OCI-LY3 (cell line): ENCODE results near the gene GBA2.

Source experiments
- H2AFZ ChIP-seq: fragments of 200-600, 300-600 bp; shearing (Covaris generic); 2 replicates; pipeline ENCODE4 v1.6.0; 2014; ENCODE audit warnings: antibody characterized with exemption, low read depth, low read length
- H3K27ac ChIP-seq: fragments of 200-600, 300-600 bp; sonication (generic); 2 replicates; pipeline ENCODE4 v1.5.1; 2014; ENCODE audit warnings: mild to moderate bottlenecking, low read length, moderate library complexity, mixed read lengths
- H3K27me3 ChIP-seq: fragments of 200-600, 300-600 bp; sonication (generic); 2 replicates; pipeline ENCODE4 v1.6.1; 2014; ENCODE audit warnings: low read depth, low read length, mixed read lengths
- H3K36me3 ChIP-seq: fragments of 200-600, 300-600 bp; sonication (generic); replicated peaks from 2 replicates; pipeline ENCODE3; 2014; ENCODE audit warnings: low read depth, low read length, mixed read lengths
- H3K4me1 ChIP-seq: fragments of 300-600, 200-600 bp; sonication (generic); 2 replicates; pipeline ENCODE4 v1.6.1; 2014; ENCODE audit warnings: low read length, mixed read lengths
- H3K4me2 ChIP-seq: fragments of 200-600, 300-600 bp; sonication (generic); 2 replicates; pipeline ENCODE4 v1.6.1; 2014; ENCODE audit warnings: low read length, mixed read lengths
- H3K4me3 ChIP-seq: fragments of 300-600, 200-600 bp; sonication (generic); 2 replicates; pipeline ENCODE4 v1.5.1; 2014; ENCODE audit warnings: antibody characterized with exemption, mild to moderate bottlenecking, low read length, moderate library complexity
- H3K79me2 ChIP-seq: fragments of 300-600, 200-600 bp; shearing (Covaris generic); 2 replicates; pipeline ENCODE4 v1.6.1; 2014; ENCODE audit warnings: mild to moderate bottlenecking, low read length, mixed read lengths
- H3K9ac ChIP-seq: fragments of 300-600, 200-600 bp; shearing (Covaris generic); 2 replicates; pipeline ENCODE4 v1.6.0; 2014; ENCODE audit warnings: mild to moderate bottlenecking, low read length, moderate library complexity
- H3K9me3 ChIP-seq: fragments of 200-600, 300-600 bp; shearing (Covaris generic); 2 replicates; pipeline ENCODE4 v1.6.1; 2014; ENCODE audit warnings: low read length, mixed read lengths; ENCODE audit not compliant: insufficient read depth
- H4K20me1 ChIP-seq: fragments of 200-600, 300-600 bp; sonication (generic); 2 replicates; pipeline ENCODE4 v1.6.1; 2016; ENCODE audit warnings: low read length, mixed read lengths; ENCODE audit not compliant: insufficient read depth
- EZH2phosphoT487 ChIP-seq: fragments of 200-600 bp; shearing (Covaris generic); IDR thresholded peaks from 2 replicates; pipeline ENCODE4 v1.6.1; 2018; ENCODE audit warnings: antibody characterized with exemption, mixed run types, low read depth
- TF ChIP-seq, protein P1 (sequence below): fragments of 200-600, 300-600 bp; sonication (generic); IDR thresholded peaks from 2 replicates; pipeline ENCODE4 v1.5.1; 2014; ENCODE audit warnings: antibody characterized with exemption, low read length, low read depth

The GBA2 gene

DNA sequence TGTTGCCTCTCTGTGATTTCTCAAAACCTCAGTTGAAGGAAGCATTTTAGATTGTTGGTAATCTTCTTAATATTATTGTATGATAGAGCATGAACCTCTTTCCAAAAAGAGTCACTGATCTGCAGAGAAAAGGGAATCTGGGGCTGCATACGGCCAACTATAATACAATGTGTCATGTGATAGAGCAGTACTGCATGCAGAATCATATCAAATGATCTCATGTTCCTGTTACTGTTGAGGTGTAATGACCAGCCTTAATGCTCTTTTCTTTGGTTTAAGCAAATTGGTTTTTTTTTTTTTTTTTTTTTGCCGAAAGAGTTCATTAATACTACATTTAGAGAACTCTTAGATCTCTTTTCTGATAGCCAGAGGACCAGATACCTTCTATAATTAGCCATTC lies 18.0 kb upstream of the GBA2 start:
- no peak overlapping the region for H3K27ac ChIP-seq
- no peak overlapping the region for H3K4me2 ChIP-seq
- H4K20me1 ChIP-seq, result no peaks in the 10 kb centered on the region
- H3K36me3 ChIP-seq, result no peaks in the 10 kb centered on the region
- no peak overlapping the region for H2AFZ ChIP-seq
- TF ChIP-seq, protein P1, sequence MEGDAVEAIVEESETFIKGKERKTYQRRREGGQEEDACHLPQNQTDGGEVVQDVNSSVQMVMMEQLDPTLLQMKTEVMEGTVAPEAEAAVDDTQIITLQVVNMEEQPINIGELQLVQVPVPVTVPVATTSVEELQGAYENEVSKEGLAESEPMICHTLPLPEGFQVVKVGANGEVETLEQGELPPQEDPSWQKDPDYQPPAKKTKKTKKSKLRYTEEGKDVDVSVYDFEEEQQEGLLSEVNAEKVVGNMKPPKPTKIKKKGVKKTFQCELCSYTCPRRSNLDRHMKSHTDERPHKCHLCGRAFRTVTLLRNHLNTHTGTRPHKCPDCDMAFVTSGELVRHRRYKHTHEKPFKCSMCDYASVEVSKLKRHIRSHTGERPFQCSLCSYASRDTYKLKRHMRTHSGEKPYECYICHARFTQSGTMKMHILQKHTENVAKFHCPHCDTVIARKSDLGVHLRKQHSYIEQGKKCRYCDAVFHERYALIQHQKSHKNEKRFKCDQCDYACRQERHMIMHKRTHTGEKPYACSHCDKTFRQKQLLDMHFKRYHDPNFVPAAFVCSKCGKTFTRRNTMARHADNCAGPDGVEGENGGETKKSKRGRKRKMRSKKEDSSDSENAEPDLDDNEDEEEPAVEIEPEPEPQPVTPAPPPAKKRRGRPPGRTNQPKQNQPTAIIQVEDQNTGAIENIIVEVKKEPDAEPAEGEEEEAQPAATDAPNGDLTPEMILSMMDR, result no peak
- TF ChIP-seq EZH2phosphoT487, result no peak
- H3K4me3 ChIP-seq, result no peak overlapping the region
- H3K27me3 ChIP-seq, result no peaks in the 10 kb centered on the region
- H3K9ac ChIP-seq, result no peak overlapping the region
- peaks cover 7% of the 10 kb centered on the region; the same call in 1 of the 2 replicates for H3K4me1 ChIP-seq
- no peaks in the 10 kb centered on the region for H3K9me3 ChIP-seq
- H3K79me2 ChIP-seq, result no peaks in the 10 kb centered on the region

GRCh38 chr9:35763803-35764202 lies 14.8 kb upstream of the GBA2 start:
- Histone ChIP-seq H3K27ac (no peak overlapping the region), H2AFZ (no peak overlapping the region), H3K79me2 (peaks cover 15% of the 10 kb centered on the region), H3K4me2 (no peak overlapping the region), H4K20me1 (no peaks in the 10 kb centered on the region), H3K9me3 (no peaks in the 10 kb centered on the region), H3K4me3 (no peak overlapping the region), H3K9ac (no peak overlapping the region), H3K36me3 (peaks cover 7% of the 10 kb centered on the region), H3K4me1 (peaks cover 20% of the 10 kb centered on the region), H3K27me3 (no peaks in the 10 kb centered on the region)
- TF ChIP-seq, protein P1, result no peak
- TF ChIP-seq EZH2phosphoT487, result no peak

- H3K4me1 ChIP-seq, result peaks cover 26% of the 10 kb centered on the region
- H3K9me3 ChIP-seq, result no peaks in the 10 kb centered on the region
- no peak overlapping the region for H2AFZ ChIP-seq
- peaks cover 21% of the 10 kb centered on the region for H3K79me2 ChIP-seq
- H3K9ac ChIP-seq, result no peak overlapping the region
- no peak overlapping the region for H3K4me2 ChIP-seq
- no peaks in the 10 kb centered on the region for H4K20me1 ChIP-seq
- H3K4me3 ChIP-seq, result no peak overlapping the region
- no peak overlapping the region for H3K27ac ChIP-seq
- no peaks in the 10 kb centered on the region for H3K27me3 ChIP-seq
- TF ChIP-seq, protein P1, result no peak
- TF ChIP-seq EZH2phosphoT487, result no peak
- peaks cover 7% of the 10 kb centered on the region for H3K36me3 ChIP-seq
Measured at GRCh38 chr9:35763181-35763580, 14.2 kb upstream of the GBA2 start.

DNA sequence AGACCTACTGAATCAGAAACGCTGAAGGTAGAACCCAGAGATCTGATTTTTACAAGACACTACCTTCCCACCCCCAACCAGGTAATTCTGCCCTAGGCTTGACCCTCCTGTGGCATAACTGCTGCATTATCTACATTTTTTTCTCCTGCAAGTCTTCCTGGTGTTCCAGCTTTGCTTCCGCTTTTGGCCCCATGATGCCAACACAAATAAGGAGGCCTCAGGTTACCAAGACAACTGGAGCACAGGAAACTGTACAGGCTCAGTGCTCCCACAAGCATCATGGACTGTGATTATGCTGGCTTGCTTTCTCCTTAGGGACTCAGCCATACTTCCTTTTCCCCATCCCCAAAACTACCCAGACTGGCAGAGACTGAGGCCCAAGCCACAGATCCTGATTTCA lies 11.6 kb upstream of the GBA2 start:
- no peak overlapping the region for H3K4me2 ChIP-seq
- TF ChIP-seq, protein P1, result no peak
- TF ChIP-seq EZH2phosphoT487, result no peak
- H4K20me1 ChIP-seq, result no peaks in the 10 kb centered on the region
- H3K36me3 ChIP-seq, result peaks cover 7% of the 10 kb centered on the region
- H3K27me3 ChIP-seq, result no peaks in the 10 kb centered on the region
- H3K27ac ChIP-seq, result no peak overlapping the region
- no peak overlapping the region for H3K4me3 ChIP-seq
- peaks cover 33% of the 10 kb centered on the region for H3K4me1 ChIP-seq
- peaks cover 32% of the 10 kb centered on the region for H3K79me2 ChIP-seq
- no peaks in the 10 kb centered on the region for H3K9me3 ChIP-seq
- no peak overlapping the region for H3K9ac ChIP-seq
- H2AFZ ChIP-seq, result no peak overlapping the region
